H9 (cell line): ENCODE measurements around the gene ZCCHC17. TPM values are rescaled to one million over a fixed set of nuclear protein-coding genes. Genes with fewer than 3 reads are reported as not detected.
A peak's percentile ranks its signal among the peaks of the same experiment; 100 is the strongest.

Experiments
- DNase-seq: peaks from one replicate; pipeline ENCODE4 v3.0.0-alpha.2; 2017
- H2AFZ ChIP-seq: one replicate; pipeline ENCODE4 v1.6.1; 2013; ENCODE audit warnings: mild to moderate bottlenecking, low read length, control low read depth, moderate library complexity
- H2AK5ac ChIP-seq: 2 replicates; pipeline ENCODE4 v1.6.1; 2013; ENCODE audit warnings: low read length, control low read depth, mixed read lengths; ENCODE audit not compliant: insufficient read length
- H2BK120ac ChIP-seq: one replicate; pipeline ENCODE4 v1.6.1; 2013; ENCODE audit warnings: low read depth, mild to moderate bottlenecking, low read length, control low read depth, inconsistent platforms; ENCODE audit not compliant: poor library complexity, severe bottlenecking
- H2BK12ac ChIP-seq: 2 replicates; pipeline ENCODE4 v1.6.1; 2013; ENCODE audit warnings: low read length, control low read depth, mixed read lengths, low read depth; ENCODE audit not compliant: insufficient read length
- H2BK15ac ChIP-seq: 2 replicates; pipeline ENCODE4 v1.6.1; 2013; ENCODE audit warnings: low read depth, low read length, control low read depth
- H2BK20ac ChIP-seq: one replicate; pipeline ENCODE4 v1.6.1; 2013; ENCODE audit warnings: low read depth, mild to moderate bottlenecking, low read length, control low read depth, inconsistent platforms; ENCODE audit not compliant: poor library complexity, severe bottlenecking
- H2BK5ac ChIP-seq: 2 replicates; pipeline ENCODE4 v1.6.1; 2013; ENCODE audit warnings: low read length, control low read depth, mixed read lengths; ENCODE audit not compliant: insufficient read length
- H3K14ac ChIP-seq: 2 replicates; pipeline ENCODE4 v1.6.1; 2013; ENCODE audit warnings: low read length, control low read depth; ENCODE audit not compliant: insufficient read depth
- H3K18ac ChIP-seq: 2 replicates; pipeline ENCODE4 v1.6.1; 2013; ENCODE audit warnings: low read depth, mild to moderate bottlenecking, mixed read lengths, low read length, control low read depth; ENCODE audit not compliant: insufficient read length
- H3K23ac ChIP-seq: 2 replicates; pipeline ENCODE4 v1.6.1; 2013; ENCODE audit warnings: low read length, control low read depth, mixed read lengths, low read depth; ENCODE audit not compliant: insufficient read length
- H3K23me2 ChIP-seq: 2 replicates; pipeline ENCODE4 v1.6.1; 2013; ENCODE audit warnings: low read depth, mild to moderate bottlenecking, mixed read lengths, low read length, control low read depth; ENCODE audit not compliant: insufficient read length, poor library complexity, severe bottlenecking
- H3K27ac ChIP-seq: 2 replicates; pipeline ENCODE4 v1.5.1; 2013; ENCODE audit warnings: low read length, control low read depth, mixed read lengths, low read depth; ENCODE audit not compliant: insufficient read length
- H3K27me3 ChIP-seq: 2 replicates; pipeline ENCODE4 v1.6.1; 2013; ENCODE audit warnings: low read length, control low read depth, inconsistent platforms; ENCODE audit not compliant: insufficient read depth
- H3K4ac ChIP-seq: 2 replicates; pipeline ENCODE4 v1.6.1; 2013; ENCODE audit warnings: low read depth, mild to moderate bottlenecking, control low read depth, inconsistent platforms, low read length, moderate library complexity
- H3K4me1 ChIP-seq: 2 replicates; pipeline ENCODE4 v1.6.1; 2013; ENCODE audit warnings: low read length, control low read depth, inconsistent platforms; ENCODE audit not compliant: insufficient read depth
- H3K4me2 ChIP-seq: 2 replicates; pipeline ENCODE4 v1.6.1; 2013; ENCODE audit warnings: low read length, control low read depth, mixed read lengths; ENCODE audit not compliant: insufficient read length, insufficient read depth
- H3K56ac ChIP-seq: 2 replicates; pipeline ENCODE4 v1.6.1; 2013; ENCODE audit warnings: low read depth, mild to moderate bottlenecking, mixed read lengths, low read length, control low read depth; ENCODE audit not compliant: insufficient read length
- H3K79me1 ChIP-seq: 2 replicates; pipeline ENCODE4 v1.6.1; 2013; ENCODE audit warnings: low read depth, mild to moderate bottlenecking, moderate library complexity, low read length, control low read depth, inconsistent platforms; ENCODE audit not compliant: insufficient read depth, poor library complexity, severe bottlenecking
- H3K79me2 ChIP-seq: 2 replicates; pipeline ENCODE4 v1.6.1; 2013; ENCODE audit warnings: low read length, control low read depth, inconsistent platforms; ENCODE audit not compliant: insufficient read depth
- H3K9ac ChIP-seq: 2 replicates; pipeline ENCODE4 v1.6.1; 2013; ENCODE audit warnings: low read length, control low read depth, mixed read lengths; ENCODE audit not compliant: insufficient read length; ENCODE audit errors: extremely low read depth
- H3K9me3 ChIP-seq: one replicate; pipeline ENCODE4 v1.6.1; 2013; ENCODE audit warnings: low read depth, low read length, inconsistent platforms; ENCODE audit not compliant: control insufficient read depth
- H3T11ph ChIP-seq: one replicate; pipeline ENCODE4 v1.6.1; 2013; ENCODE audit warnings: mild to moderate bottlenecking, low read length, control low read depth, inconsistent platforms
- H4K20me1 ChIP-seq: one replicate; pipeline ENCODE4 v1.6.1; 2013; ENCODE audit not compliant: control insufficient read depth, insufficient read length, insufficient read depth
- H4K5ac ChIP-seq: 2 replicates; pipeline ENCODE4 v1.6.1; 2013; ENCODE audit warnings: low read depth, mild to moderate bottlenecking, mixed read lengths, low read length, control low read depth; ENCODE audit not compliant: insufficient read length
- H4K8ac ChIP-seq: replicated peaks from 2 replicates; pipeline ENCODE4 v1.6.1; 2013; ENCODE audit warnings: low read length, control low read depth, mixed read lengths, low read depth; ENCODE audit not compliant: insufficient read length
- H4K91ac ChIP-seq: 2 replicates; pipeline ENCODE4 v1.6.1; 2013; ENCODE audit warnings: low read depth, mild to moderate bottlenecking, moderate library complexity, mixed read lengths, low read length, control low read depth; ENCODE audit not compliant: insufficient read length
- H3K27ac Mint-ChIP-seq, 3 experiments: 2 replicates in 2 of 3; 3 replicates in 1 of 3; pipeline ENCODE4 v1.8.0; 2020 to 2021; ENCODE audit warnings: mixed read lengths in 3 of 3, mild to moderate bottlenecking in 1 of 3, moderate library complexity in 1 of 3
- H3K27me3 Mint-ChIP-seq: 2 replicates; pipeline ENCODE4 v1.8.0; 2021; ENCODE audit warnings: low read depth, mild to moderate bottlenecking, moderate library complexity, mixed read lengths
- H3K36me3 Mint-ChIP-seq, 3 experiments: 2 replicates in 2 of 3; 3 replicates in 1 of 3; pipeline ENCODE4 v1.8.0; 2020 to 2021; ENCODE audit warnings: low read depth in 3 of 3, mixed read lengths in 3 of 3; ENCODE audit not compliant: insufficient read depth in 1 of 3
- H3K4me1 Mint-ChIP-seq, 2 experiments: 2 replicates each; pipeline ENCODE4 v1.8.0; 2020; ENCODE audit warnings: mixed read lengths in 2 of 2
- H3K4me3 Mint-ChIP-seq, 2 experiments: 2 replicates in 1 of 2; 3 replicates in 1 of 2; pipeline ENCODE4 v1.8.0; 2020 to 2021; ENCODE audit warnings: mild to moderate bottlenecking in 2 of 2, mixed read lengths in 2 of 2, moderate library complexity in 1 of 2
- H3K9me3 Mint-ChIP-seq, 2 experiments: 2 replicates in 1 of 2; 3 replicates in 1 of 2; pipeline ENCODE4 v1.8.0; 2020; ENCODE audit warnings: mild to moderate bottlenecking in 2 of 2, mixed read lengths in 2 of 2, moderate library complexity in 1 of 2
- WGBS: extraction: QIAGEN DNeasy Blood & Tissue Kit; methylation state at CpG from one replicate; pipeline ENCODE4 v1.1.7; 2013; ENCODE audit warnings: missing lambda C conversion rate, low lambda C conversion rate, mixed read lengths; ENCODE audit not compliant: insufficient read length; ENCODE audit errors: extremely low coverage; 5-methylcytosine and 5-hydroxymethylcytosine counted together
- total RNA-seq: library from RNA; stranded (reverse); gene quantifications from 2 replicates; pipeline ENCODE4 v1.2.1, GENCODE V29; 2021
- TF ChIP-seq, protein P1 (sequence below): fragments of 200-600 bp; sonication (generic); conservative IDR thresholded peaks from 3 replicates; pipeline ENCODE4 v1.8.0; 2021; ENCODE audit warnings: antibody characterized with exemption, mild to moderate bottlenecking

The ZCCHC17 gene
- total RNA-seq, 1 experiment from 2014 or later, result 50.4 TPM

- no peak overlapping the region for H3K56ac ChIP-seq
- no peak for DNase-seq
- no peaks in the 10 kb centered on the region for H3K23me2 ChIP-seq
- H3K18ac ChIP-seq, result no peak overlapping the region
- no peaks in the 10 kb centered on the region for H4K20me1 ChIP-seq
- no peaks in the 10 kb centered on the region for H3K4me1 ChIP-seq
- H3K79me1 ChIP-seq, result no peaks in the 10 kb centered on the region
- no peak overlapping the region for H3K4ac ChIP-seq
- TF ChIP-seq, protein P1, sequence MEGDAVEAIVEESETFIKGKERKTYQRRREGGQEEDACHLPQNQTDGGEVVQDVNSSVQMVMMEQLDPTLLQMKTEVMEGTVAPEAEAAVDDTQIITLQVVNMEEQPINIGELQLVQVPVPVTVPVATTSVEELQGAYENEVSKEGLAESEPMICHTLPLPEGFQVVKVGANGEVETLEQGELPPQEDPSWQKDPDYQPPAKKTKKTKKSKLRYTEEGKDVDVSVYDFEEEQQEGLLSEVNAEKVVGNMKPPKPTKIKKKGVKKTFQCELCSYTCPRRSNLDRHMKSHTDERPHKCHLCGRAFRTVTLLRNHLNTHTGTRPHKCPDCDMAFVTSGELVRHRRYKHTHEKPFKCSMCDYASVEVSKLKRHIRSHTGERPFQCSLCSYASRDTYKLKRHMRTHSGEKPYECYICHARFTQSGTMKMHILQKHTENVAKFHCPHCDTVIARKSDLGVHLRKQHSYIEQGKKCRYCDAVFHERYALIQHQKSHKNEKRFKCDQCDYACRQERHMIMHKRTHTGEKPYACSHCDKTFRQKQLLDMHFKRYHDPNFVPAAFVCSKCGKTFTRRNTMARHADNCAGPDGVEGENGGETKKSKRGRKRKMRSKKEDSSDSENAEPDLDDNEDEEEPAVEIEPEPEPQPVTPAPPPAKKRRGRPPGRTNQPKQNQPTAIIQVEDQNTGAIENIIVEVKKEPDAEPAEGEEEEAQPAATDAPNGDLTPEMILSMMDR, result peak; percentile 69
- H3K9me3 ChIP-seq, result no peaks in the 10 kb centered on the region
- H2BK120ac ChIP-seq, result no peak overlapping the region
- no peak overlapping the region for H2BK15ac ChIP-seq
- no peak overlapping the region for H2AFZ ChIP-seq
- Mint-ChIP-seq H3K27ac (no peak overlapping the region), H3K27me3 (peaks cover 25% of the 10 kb centered on the region), H3K36me3 (no peaks in the 10 kb centered on the region), H3K4me3 (no peak overlapping the region), H3K9me3 (no peaks in the 10 kb centered on the region), H3K4me1 (peaks cover 4 to 10% of the 10 kb centered on the region in 2 experiments; a peak in 2 of 4 replicates)
- no peak overlapping the region for H4K5ac ChIP-seq
- no peak overlapping the region for H2BK20ac ChIP-seq
- H4K8ac ChIP-seq, result no peak overlapping the region
- WGBS, result no CpG with 5 or more reads among the region's 3 CpGs
- no peak overlapping the region for H3K23ac ChIP-seq
- no peak overlapping the region for H4K91ac ChIP-seq
- H2AK5ac ChIP-seq, result no peak overlapping the region
- H2BK5ac ChIP-seq, result no peak overlapping the region
- no peaks in the 10 kb centered on the region for H3K79me2 ChIP-seq
- no peak overlapping the region for H3K9ac ChIP-seq
- no peaks in the 10 kb centered on the region for H3K27me3 ChIP-seq
- no peak overlapping the region for H3K14ac ChIP-seq
- no peak overlapping the region for H3T11ph ChIP-seq
- H3K27ac ChIP-seq, result no peak overlapping the region
- H2BK12ac ChIP-seq, result no peak overlapping the region
- no peak overlapping the region for H3K4me2 ChIP-seq
Measured at GRCh38 chr1:31396633-31397351, 100.0 kb downstream of the ZCCHC17 start.
